Central memory CD8-positive, alpha-beta T cell (primary cell): ENCODE measurements around the gene PHEX.

Experiments used
- ATAC-seq: fragments of 150-1000 bp; cut with Tn5 transposase; replicated peaks from 2 replicates; pipeline ENCODE4 v1.10.0; 2022; ENCODE audit warnings: mild to moderate bottlenecking, moderate FRiP score, moderate number of reproducible peaks; ENCODE audit not compliant: poor library complexity, severe bottlenecking; ENCODE audit errors: extremely low read depth
- DNase-seq, 2 donors: peaks; one replicate each; pipeline ENCODE4 v3.0.0; 2021; ENCODE audit warnings: low spot score in 2 of 2
- H3K27ac Mint-ChIP-seq: one replicate; pipeline ENCODE4 v1.8.0; 2022; ENCODE audit warnings: low read depth, mild to moderate bottlenecking, moderate library complexity, mixed read lengths
- H3K27me3 Mint-ChIP-seq: one replicate; pipeline ENCODE4 v1.8.0; 2022; ENCODE audit warnings: mixed read lengths
- H3K36me3 Mint-ChIP-seq: one replicate; pipeline ENCODE4 v1.8.0; 2022; ENCODE audit warnings: mild to moderate bottlenecking, moderate library complexity, mixed read lengths; ENCODE audit not compliant: insufficient read depth
- H3K4me1 Mint-ChIP-seq: one replicate; pipeline ENCODE4 v1.8.0; 2022; ENCODE audit warnings: mixed read lengths
- H3K4me3 Mint-ChIP-seq: one replicate; pipeline ENCODE4 v1.8.0; 2022; ENCODE audit warnings: mild to moderate bottlenecking, moderate library complexity, mixed read lengths
- H3K9me3 Mint-ChIP-seq: one replicate; pipeline ENCODE4 v1.8.0; 2022; ENCODE audit warnings: mixed read lengths

PHEX gene

DNA sequence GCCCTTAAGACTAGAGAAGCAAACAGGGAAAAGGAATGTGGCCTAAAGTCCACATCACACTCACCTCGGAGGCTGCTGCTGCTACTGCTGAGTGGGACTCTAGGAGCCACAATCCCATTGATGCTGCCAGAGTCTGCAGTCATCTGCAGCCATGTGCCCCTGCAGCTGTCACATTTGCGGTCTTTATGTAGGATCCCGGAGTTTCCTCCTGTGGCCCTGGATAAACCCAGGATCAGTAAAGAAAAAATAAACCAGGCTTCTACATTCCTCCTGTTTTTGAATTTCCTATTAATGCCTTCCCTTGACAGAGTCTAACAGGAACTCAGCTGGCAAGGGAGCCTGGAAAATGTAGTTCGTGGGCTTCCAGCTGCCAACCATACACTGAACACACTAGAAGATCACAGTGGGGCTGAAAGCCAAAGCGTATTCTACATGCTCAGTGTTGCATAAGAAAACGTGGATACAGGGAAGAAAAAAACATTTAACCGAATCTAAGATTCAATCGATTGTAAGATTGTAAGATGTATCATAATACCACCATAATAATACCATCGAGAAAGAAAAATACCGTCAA is 10.3 kb upstream of the PHEX start:
- H3K4me1 Mint-ChIP-seq, result no peaks in the 10 kb centered on the region
- H3K4me3 Mint-ChIP-seq, result no peak overlapping the region
- H3K27ac Mint-ChIP-seq, result no peak overlapping the region
- H3K36me3 Mint-ChIP-seq, result no peaks in the 10 kb centered on the region
- ATAC-seq, result no peak
- no peak for DNase-seq
- no peaks in the 10 kb centered on the region for H3K27me3 Mint-ChIP-seq
- no peaks in the 10 kb centered on the region for H3K9me3 Mint-ChIP-seq

DNA sequence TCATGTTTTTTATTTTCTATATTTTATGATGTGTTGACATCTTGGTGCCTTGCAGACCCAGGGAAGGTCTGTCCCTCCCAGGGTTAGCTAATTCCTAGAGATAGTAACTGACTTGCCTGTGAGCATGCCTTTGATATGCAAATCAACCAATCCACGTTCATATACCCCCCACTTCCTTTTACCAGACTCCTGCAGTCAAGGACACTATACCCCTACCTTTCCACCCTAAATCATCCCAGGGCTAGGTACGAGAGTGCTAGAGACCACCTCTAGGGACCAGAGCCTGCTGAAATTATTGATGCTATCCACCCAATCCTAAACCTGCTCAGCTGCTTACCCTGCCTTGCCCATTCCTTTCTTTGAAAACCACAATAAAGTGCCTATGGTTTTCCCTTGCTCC is 7.5 kb upstream of the PHEX start:
- no peaks in the 10 kb centered on the region for H3K36me3 Mint-ChIP-seq
- no peak overlapping the region for H3K27ac Mint-ChIP-seq
- DNase-seq (no peak), ATAC-seq (no peak)
- no peak overlapping the region for H3K4me3 Mint-ChIP-seq
- H3K27me3 Mint-ChIP-seq, result no peaks in the 10 kb centered on the region
- H3K4me1 Mint-ChIP-seq, result no peaks in the 10 kb centered on the region
- no peaks in the 10 kb centered on the region for H3K9me3 Mint-ChIP-seq

DNA sequence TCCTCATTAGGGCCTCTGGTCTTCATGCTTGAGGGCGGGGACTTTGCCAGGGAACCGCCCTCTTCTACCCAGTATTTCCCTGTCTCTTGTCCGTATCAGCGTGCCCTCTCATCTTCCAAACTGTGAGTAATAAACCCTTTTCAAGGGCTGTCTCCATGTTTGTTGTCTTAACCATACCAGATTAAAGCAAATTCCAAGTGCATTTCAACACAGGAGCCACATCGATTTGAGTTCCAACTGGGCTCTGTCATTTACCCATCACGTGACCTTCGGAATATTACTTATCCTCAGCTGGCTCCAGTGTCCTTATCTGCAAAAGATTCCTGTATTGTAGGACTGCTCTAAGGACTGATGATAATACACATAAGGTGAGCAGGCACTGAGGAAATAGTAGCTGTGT is 6.4 kb upstream of the PHEX start:
- Mint-ChIP-seq H3K4me1 (no peaks in the 10 kb centered on the region), H3K9me3 (no peaks in the 10 kb centered on the region), H3K4me3 (no peak overlapping the region), H3K27me3 (no peaks in the 10 kb centered on the region), H3K27ac (no peak overlapping the region), H3K36me3 (no peaks in the 10 kb centered on the region)
- ATAC-seq (no peak), DNase-seq (no peak)

DNA sequence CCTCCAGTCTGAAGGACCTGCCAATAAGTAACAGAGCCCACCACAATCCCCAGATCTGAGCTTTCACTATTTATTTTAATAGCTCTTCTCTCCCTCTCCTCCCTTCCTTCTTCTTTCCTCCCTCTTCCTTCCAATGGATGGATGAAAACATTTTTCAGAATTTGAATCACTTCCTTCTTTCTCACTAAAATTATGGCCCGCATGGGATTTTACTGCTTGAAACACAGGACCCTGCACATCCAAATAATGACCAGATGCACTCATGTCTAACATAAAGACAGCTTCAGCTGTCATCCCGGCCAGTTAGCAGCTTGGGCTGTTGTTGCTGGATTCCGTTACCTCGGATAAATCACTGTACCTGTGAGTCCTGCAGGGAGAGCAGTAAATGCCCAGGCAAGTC is 5.4 kb upstream of the PHEX start:
- ATAC-seq (no peak), DNase-seq (no peak)
- no peaks in the 10 kb centered on the region for H3K36me3 Mint-ChIP-seq
- no peaks in the 10 kb centered on the region for H3K4me1 Mint-ChIP-seq
- no peaks in the 10 kb centered on the region for H3K9me3 Mint-ChIP-seq
- no peaks in the 10 kb centered on the region for H3K27me3 Mint-ChIP-seq
- H3K4me3 Mint-ChIP-seq, result no peak overlapping the region
- H3K27ac Mint-ChIP-seq, result no peak overlapping the region

DNA sequence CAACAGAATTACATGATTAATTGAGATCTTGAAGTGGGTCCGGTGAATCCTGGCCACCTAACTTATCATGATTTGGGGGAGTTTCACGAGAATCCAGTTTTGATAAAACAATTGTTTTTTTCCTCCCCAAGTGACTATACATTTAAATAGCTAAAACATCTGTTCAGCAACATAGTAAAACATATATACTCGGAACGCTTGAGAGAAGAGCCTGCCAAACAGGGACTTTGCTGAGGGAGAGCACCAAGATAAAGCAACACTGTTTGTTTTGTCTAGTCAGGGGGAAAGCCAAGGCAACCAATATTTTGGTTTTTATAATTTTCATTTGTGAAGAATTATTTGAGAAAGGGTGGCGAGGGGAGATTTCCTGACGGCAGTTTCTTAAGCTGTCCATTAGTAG is 381 bp downstream of the PHEX start:
- Mint-ChIP-seq H3K9me3 (no peaks in the 10 kb centered on the region), H3K4me3 (no peak overlapping the region), H3K27ac (no peak overlapping the region), H3K27me3 (no peaks in the 10 kb centered on the region), H3K36me3 (peaks cover 2% of the 10 kb centered on the region), H3K4me1 (no peaks in the 10 kb centered on the region)
- DNase-seq (no peak), ATAC-seq (no peak)

DNA sequence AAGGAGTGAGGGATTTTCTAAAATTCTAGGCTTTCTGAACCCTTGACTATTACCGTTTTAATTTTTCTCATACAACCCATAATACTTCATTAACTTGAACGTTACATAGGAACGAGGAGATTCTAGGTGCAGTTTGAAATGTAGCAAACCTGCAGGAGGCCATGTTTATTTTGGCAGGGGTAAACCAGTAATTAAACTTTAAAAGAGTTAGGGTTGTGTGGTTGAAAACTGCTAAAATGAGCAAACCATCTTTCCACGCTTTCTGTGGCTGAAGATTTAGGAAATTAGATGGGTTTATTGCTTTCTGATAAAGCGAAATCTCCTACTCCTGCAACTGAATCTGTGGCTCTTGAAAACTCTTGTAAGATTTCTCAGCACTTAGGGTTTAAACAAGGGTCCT is 1.7 kb downstream of the PHEX start:
- Mint-ChIP-seq H3K27me3 (no peaks in the 10 kb centered on the region), H3K36me3 (peaks cover 2% of the 10 kb centered on the region), H3K4me1 (no peaks in the 10 kb centered on the region), H3K27ac (no peak overlapping the region), H3K4me3 (no peak overlapping the region), H3K9me3 (no peaks in the 10 kb centered on the region)
- ATAC-seq, result no peak
- no peak for DNase-seq

DNA sequence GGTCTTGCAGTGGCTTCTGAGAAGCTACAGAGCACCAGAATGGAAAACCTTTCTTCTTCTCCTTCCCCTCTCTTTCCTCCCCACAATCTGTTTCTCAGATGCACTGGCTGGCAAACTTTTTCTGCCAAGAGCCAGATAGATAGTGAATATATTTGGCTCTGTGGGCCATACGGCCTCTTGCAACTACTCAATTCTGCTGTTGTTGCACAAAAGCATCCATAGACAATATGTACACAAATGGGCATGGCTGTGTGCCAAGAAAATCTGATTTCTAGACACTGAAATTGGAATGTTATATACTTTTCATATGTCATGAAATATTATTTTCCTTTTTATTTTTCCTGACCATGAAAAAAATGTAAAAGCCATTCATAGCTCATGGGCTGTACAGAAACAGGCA is 3.1 kb downstream of the PHEX start:
- H3K36me3 Mint-ChIP-seq, result peaks cover 2% of the 10 kb centered on the region
- no peak overlapping the region for H3K27ac Mint-ChIP-seq
- no peak overlapping the region for H3K4me3 Mint-ChIP-seq
- H3K27me3 Mint-ChIP-seq, result no peaks in the 10 kb centered on the region
- no peak for DNase-seq
- H3K4me1 Mint-ChIP-seq, result no peaks in the 10 kb centered on the region
- no peak for ATAC-seq
- no peaks in the 10 kb centered on the region for H3K9me3 Mint-ChIP-seq

DNA sequence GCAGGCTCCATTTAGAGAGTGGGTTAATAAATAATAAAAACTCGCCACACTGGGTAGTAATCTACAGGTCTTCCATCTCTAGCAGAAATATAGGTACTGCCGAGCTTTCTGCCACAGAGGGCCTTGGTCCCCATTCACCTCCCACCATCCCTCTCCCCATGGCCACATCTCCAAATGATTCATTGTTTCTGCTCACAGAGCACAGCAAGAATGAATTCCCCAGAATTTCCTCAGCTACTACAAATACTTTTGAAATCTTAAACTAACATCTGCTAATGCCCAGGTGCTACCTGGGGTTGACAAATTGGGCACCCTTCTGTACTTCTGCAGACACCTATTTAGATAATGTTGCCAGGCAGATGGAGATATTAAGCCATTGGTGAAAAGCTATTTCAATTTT is 5.1 kb downstream of the PHEX start:
- no peak overlapping the region for H3K4me3 Mint-ChIP-seq
- no peak for DNase-seq
- peaks cover 2% of the 10 kb centered on the region for H3K36me3 Mint-ChIP-seq
- H3K4me1 Mint-ChIP-seq, result no peaks in the 10 kb centered on the region
- no peaks in the 10 kb centered on the region for H3K9me3 Mint-ChIP-seq
- no peaks in the 10 kb centered on the region for H3K27me3 Mint-ChIP-seq
- no peak overlapping the region for H3K27ac Mint-ChIP-seq
- no peak for ATAC-seq

DNA sequence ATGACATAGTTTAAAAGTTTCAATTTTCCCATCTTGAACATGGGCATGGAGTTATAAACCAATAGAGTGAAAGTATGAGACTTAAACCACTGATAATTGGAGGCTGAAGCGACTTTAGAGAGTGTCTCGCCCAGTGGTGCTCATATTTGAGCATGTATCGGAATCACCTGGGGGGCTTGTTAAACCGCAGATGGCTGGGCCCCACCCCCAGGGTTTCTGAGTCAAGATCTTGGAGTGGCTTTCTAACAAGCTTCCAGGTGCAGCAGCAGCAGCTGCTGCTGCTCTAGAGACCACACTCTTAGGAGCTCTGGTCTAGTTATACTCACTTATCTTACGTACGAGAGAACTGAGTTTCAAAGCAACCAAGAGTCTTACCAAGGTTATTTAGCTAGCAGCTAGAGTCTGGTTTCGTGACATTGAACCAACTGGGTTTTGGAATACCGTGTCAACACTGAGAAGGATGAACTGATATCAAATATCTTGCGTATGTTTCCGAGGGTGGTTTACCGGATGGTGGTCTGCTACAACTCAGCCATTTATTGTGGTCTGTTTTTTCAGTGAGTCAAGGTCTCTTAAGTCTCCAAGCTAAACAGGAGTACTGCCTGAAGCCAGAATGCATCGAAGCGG is 5.9 kb downstream of the PHEX start:
- no peak for ATAC-seq
- H3K4me3 Mint-ChIP-seq, result no peak overlapping the region
- peaks cover 2% of the 10 kb centered on the region for H3K36me3 Mint-ChIP-seq

DNA sequence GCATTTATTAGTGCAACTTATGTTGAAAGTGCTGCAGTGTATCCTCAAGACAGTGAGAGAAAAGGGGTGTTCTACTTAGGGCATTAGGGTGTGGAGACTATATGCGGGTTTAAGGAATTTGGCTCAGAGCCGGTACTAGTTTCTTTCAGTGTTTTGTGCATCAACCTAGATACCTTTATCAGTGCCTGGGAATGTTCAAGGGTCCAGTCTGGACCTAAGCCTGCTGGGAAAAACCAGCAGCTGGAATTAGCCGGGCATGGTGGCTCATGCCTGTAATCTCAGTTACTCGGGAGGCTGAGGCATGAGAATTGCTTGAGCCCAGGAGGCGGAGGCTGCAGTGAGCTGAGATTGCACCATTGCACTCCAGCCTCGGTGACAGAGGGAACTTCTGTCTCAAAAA is 7.4 kb downstream of the PHEX start:
- H3K4me1 Mint-ChIP-seq, result no peaks in the 10 kb centered on the region
- peaks cover 2% of the 10 kb centered on the region for H3K36me3 Mint-ChIP-seq
- ATAC-seq (no peak), DNase-seq (no peak)
- no peak overlapping the region for H3K4me3 Mint-ChIP-seq
- H3K27ac Mint-ChIP-seq, result no peak overlapping the region
- no peaks in the 10 kb centered on the region for H3K9me3 Mint-ChIP-seq
- no peaks in the 10 kb centered on the region for H3K27me3 Mint-ChIP-seq

More for the DNA sequence above, 5.9 kb downstream of the PHEX start:
- no peak for DNase-seq
- Mint-ChIP-seq H3K27ac (no peak overlapping the region), H3K4me1 (no peaks in the 10 kb centered on the region), H3K27me3 (no peaks in the 10 kb centered on the region), H3K9me3 (no peaks in the 10 kb centered on the region)

DNA sequence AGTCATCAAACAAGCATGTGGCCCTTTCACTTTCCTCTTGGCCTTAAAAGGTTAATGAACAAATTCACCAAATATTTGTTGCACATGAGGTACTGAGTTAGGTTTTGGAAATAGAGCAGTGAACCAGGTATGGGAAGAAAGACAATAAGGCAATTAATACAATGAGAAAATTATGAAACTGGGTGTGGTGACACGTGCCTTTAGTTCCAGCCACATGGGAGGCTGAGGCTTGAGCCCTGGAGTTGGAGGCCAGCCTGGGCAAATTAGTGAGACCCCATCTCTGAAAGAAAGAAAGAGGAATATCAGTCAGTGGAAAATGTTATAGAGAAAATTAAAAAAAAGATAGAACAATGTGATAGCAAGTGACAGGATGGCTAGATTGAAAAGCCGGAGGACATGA is 8.1 kb downstream of the PHEX start:
- no peak overlapping the region for H3K27ac Mint-ChIP-seq
- ATAC-seq, result no peak
- H3K4me1 Mint-ChIP-seq, result no peaks in the 10 kb centered on the region
- no peaks in the 10 kb centered on the region for H3K27me3 Mint-ChIP-seq
- H3K4me3 Mint-ChIP-seq, result no peak overlapping the region
- peaks cover 2% of the 10 kb centered on the region for H3K36me3 Mint-ChIP-seq
- no peaks in the 10 kb centered on the region for H3K9me3 Mint-ChIP-seq
- DNase-seq, result no peak

DNA sequence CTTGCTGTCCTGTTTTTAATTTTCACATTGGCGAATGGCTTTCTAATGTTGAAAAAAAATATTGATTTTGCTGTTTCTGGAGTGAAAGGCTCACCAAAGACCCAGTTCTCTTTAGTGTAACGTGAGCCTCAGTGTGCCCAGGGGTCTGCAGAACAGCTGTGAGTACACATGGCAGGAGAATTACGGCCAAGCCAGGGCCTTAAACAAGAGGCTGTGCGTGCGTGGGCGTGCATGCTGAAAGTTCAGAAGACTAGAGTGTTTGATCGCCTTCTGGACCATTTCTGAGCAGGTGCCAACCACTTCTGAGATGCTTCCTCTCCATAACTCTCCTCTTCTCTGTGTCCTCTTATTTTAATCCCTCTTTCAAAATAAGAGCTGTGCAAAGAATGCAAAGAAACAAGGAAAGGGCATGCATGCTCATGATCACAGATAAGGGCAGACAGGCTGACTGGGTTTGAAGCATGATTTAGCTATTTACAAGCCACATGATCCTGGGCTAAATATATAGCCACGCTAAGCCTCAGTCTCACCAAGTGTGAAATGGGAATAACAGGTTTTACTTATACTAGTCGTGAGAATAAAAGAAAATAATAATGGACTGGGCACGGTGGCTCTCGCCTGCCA is 9.9 kb downstream of the PHEX start:
- H3K36me3 Mint-ChIP-seq, result no peaks in the 10 kb centered on the region
- H3K27ac Mint-ChIP-seq, result no peak overlapping the region
- H3K9me3 Mint-ChIP-seq, result no peaks in the 10 kb centered on the region
- H3K4me3 Mint-ChIP-seq, result no peak overlapping the region
- no peak for ATAC-seq
- no peaks in the 10 kb centered on the region for H3K4me1 Mint-ChIP-seq
- H3K27me3 Mint-ChIP-seq, result no peaks in the 10 kb centered on the region
- no peak for DNase-seq

DNA sequence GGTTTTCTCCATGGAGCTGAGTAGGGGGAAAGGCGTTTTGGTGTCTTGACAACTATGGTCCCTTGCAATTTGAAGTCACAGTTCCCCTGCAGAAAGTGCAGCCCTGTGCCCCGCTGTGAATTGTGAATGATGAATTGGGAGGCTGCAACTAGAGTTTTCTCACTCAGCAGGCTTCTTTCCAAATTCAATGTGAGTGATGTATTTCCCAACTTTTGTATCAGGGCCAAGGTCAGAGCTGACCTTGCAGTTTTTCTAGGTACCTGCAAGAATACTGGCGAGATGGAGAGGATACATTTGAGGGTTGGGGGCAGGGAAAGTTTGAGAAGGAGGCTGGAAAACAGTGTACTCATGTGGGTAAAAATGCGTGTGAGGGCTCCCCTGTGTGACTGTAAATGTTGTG is 11.7 kb downstream of the PHEX start:
- H3K4me3 Mint-ChIP-seq, result no peak overlapping the region
- DNase-seq (no peak), ATAC-seq (no peak)
- no peak overlapping the region for H3K27ac Mint-ChIP-seq
- no peaks in the 10 kb centered on the region for H3K4me1 Mint-ChIP-seq
- no peaks in the 10 kb centered on the region for H3K9me3 Mint-ChIP-seq
- H3K27me3 Mint-ChIP-seq, result no peaks in the 10 kb centered on the region
- no peaks in the 10 kb centered on the region for H3K36me3 Mint-ChIP-seq
